Sigmoid colon (tissue), 7 donors: ENCODE data around the gene PDE5A. TPM values are rescaled to one million over a fixed set of nuclear protein-coding genes. Genes with fewer than 3 reads are reported as not detected.

ENCODE experiments used
- DNase-seq: peaks from one replicate; pipeline ENCODE4 v3.0.0-alpha.2; 2019
- H3K27ac ChIP-seq, 4 donors: fragments of 200-600 bp; sonication (generic); one replicate each; pipeline ENCODE4 v1.5.1; 2016 to 2019; ENCODE audit warnings: mild to moderate bottlenecking in 1 of 4
- H3K27me3 ChIP-seq, 3 donors: fragments of 200-600 bp; sonication (generic); one replicate each; pipeline ENCODE4 v1.5.1; 2019; ENCODE audit warnings: mild to moderate bottlenecking in 1 of 3
- H3K36me3 ChIP-seq, 4 donors: fragments of 200-600 bp; sonication (generic); one replicate each; pipeline ENCODE4 v1.5.1; 2016 to 2019
- H3K4me1 ChIP-seq, 4 donors: fragments of 200-600 bp; sonication (generic); one replicate each; pipeline ENCODE4 v1.5.1; 2017 to 2019
- H3K4me3 ChIP-seq, 4 donors: fragments of 200-600 bp; sonication (generic); one replicate each; pipeline ENCODE4 v1.5.1; 2017 to 2019; ENCODE audit warnings: mild to moderate bottlenecking in 2 of 4, moderate library complexity in 1 of 4
- H3K9me3 ChIP-seq, 4 donors: fragments of 200-600 bp in 3 of 4; sonication (generic) in 3 of 4; one replicate each; pipeline versions ENCODE4 v1.5.1 to v1.6.1; 2013 to 2019
- EP300 ChIP-seq, 4 donors: sonication (generic); formaldehyde crosslinking; IDR thresholded peaks; one replicate each; pipeline ENCODE4 v1.6.1; 2017; ENCODE audit warnings: antibody characterized with exemption in 4 of 4
- POLR2A ChIP-seq, 2 donors: fragments of 450-650 bp; IDR thresholded peaks; one replicate each; pipeline ENCODE4 v1.6.1; 2016; ENCODE audit warnings: antibody characterized with exemption in 2 of 2, mild to moderate bottlenecking in 2 of 2, moderate library complexity in 2 of 2
- POLR2AphosphoS5 ChIP-seq, 4 donors: sonication (generic); formaldehyde crosslinking; IDR thresholded peaks; one replicate each; pipeline ENCODE4 v1.6.1; 2017; ENCODE audit warnings: antibody characterized with exemption in 4 of 4
- WGBS, 2 donors: extraction: QIAGEN DNeasy Blood & Tissue Kit; methylation state at CpG; one replicate each; pipeline ENCODE4 v1.1.7; 2013; 5-methylcytosine and 5-hydroxymethylcytosine counted together
- intact Hi-C: fragments of 100-400 bp; cut with DNase I; formaldehyde crosslinking; loops from one replicate; pipeline ENCODE4 v1.15.1; 2023
- polyA plus RNA-seq, 3 donors: library from polyadenylated mRNA; stranded (reverse); fragments of 200-250 nt; gene quantifications; one replicate each; pipeline ENCODE4 v1.2.3, GENCODE V29; 2013
- total RNA-seq, 4 donors: library from RNA; depleted of rRNA; stranded (reverse); fragments of >200 nt; gene quantifications; one replicate each; pipeline ENCODE4 v1.1.0, GENCODE V29; 2016
- TF ChIP-seq, protein P1 (sequence below), 4 experiments: fragments of 450-650 bp in 3 of 4; fragments of 200-600 bp in 1 of 4; IDR thresholded peaks; one replicate each; pipeline ENCODE4 v1.5.1; 2016 to 2019; ENCODE audit warnings: antibody characterized with exemption in 4 of 4, mild to moderate bottlenecking in 3 of 4, moderate library complexity in 2 of 4
- donor health status: healthy with polysubstance abuse.
- donor health status: Bipolar disorder and iron deficiency.
- donor health status: healthy.

The PDE5A gene
- total and polyA plus RNA-seq, 7 donors = 5.5 to 209 (median 138) TPM

DNA sequence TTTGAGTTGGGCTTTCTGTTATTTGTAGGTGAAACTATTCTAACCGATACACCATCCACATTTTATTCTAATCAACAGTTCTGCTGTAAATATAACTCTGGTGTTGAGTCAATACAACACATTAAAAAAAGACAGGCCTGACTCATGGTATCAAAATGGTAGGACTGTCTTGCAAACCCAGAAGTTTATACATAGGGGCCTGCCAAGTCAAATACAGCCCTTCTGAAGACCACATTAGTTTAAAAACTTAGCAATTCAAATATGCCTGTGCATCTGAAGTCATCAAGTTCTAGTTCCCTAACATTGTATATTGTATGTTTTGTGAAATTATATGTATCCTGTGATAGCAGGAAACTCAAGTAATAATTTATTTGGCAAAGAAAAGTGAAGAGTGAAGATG lies 24.4 kb upstream of the PDE5A start:
- no peaks in the 10 kb centered on the region for H3K4me1 ChIP-seq
- no peak overlapping the region for H3K4me3 ChIP-seq
- H3K9me3 ChIP-seq = no peaks in the 10 kb centered on the region
- H3K27ac ChIP-seq = peak overlapping the region in 1 of 4 donors; percentile 3
- intact Hi-C loops = no loop called here
- no peaks in the 10 kb centered on the region for H3K36me3 ChIP-seq
- 90% methylated on average over 1 of the region's 1 CpG for WGBS, 2 donors
- no peaks in the 10 kb centered on the region for H3K27me3 ChIP-seq
- no peak for DNase-seq
- TF ChIP-seq EP300 (IDR thresholded peaks at IDR 0.05) (no peak), POLR2AphosphoS5 (IDR thresholded peaks at IDR 0.05) (no peak), POLR2A (IDR thresholded peaks at IDR 0.05) (no peak)
- TF ChIP-seq, protein P1, sequence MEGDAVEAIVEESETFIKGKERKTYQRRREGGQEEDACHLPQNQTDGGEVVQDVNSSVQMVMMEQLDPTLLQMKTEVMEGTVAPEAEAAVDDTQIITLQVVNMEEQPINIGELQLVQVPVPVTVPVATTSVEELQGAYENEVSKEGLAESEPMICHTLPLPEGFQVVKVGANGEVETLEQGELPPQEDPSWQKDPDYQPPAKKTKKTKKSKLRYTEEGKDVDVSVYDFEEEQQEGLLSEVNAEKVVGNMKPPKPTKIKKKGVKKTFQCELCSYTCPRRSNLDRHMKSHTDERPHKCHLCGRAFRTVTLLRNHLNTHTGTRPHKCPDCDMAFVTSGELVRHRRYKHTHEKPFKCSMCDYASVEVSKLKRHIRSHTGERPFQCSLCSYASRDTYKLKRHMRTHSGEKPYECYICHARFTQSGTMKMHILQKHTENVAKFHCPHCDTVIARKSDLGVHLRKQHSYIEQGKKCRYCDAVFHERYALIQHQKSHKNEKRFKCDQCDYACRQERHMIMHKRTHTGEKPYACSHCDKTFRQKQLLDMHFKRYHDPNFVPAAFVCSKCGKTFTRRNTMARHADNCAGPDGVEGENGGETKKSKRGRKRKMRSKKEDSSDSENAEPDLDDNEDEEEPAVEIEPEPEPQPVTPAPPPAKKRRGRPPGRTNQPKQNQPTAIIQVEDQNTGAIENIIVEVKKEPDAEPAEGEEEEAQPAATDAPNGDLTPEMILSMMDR (IDR thresholded peaks at IDR 0.05) = no peak

- TF ChIP-seq, protein P1 (IDR thresholded peaks at IDR 0.05) = no peak
- TF ChIP-seq EP300 (IDR thresholded peaks at IDR 0.05) (no peak), POLR2AphosphoS5 (IDR thresholded peaks at IDR 0.05) (no peak), POLR2A (IDR thresholded peaks at IDR 0.05) (no peak)
- 86 to 94% methylated on average over 2 of the region's 2 CpGs for WGBS, 2 donors
- Histone ChIP-seq H3K36me3 (no peaks in the 10 kb centered on the region), H3K4me3 (no peak overlapping the region), H3K27me3 (no peaks in the 10 kb centered on the region), H3K4me1 (peaks cover 0 to 18% (median 7%) of the 10 kb centered on the region in 4 donors), H3K9me3 (no peaks in the 10 kb centered on the region), H3K27ac (no peak overlapping the region)
- no peak for DNase-seq
- intact Hi-C loops = no loop called here
These were observed 19.8 kb upstream of the PDE5A start for GRCh38 chr4:119648398-119648797.

DNA sequence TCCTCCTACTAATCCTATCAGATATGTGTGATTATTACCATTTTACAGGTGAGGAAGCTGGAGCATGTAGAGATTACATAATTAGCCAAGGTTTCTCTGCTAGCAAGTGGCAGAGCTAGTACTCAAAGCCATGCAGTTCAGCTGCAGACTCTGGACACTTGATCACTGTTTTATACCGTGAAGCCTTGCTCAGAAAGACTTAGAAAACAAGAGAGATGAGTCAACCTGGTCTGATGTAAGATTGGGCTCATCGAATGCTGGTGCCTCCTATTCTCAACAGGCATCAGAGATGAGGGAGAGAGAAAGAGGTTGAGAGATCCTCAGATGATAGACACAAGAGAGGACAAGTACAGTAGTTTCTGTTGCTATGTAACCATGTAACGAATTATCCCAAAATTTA lies 19.0 kb upstream of the PDE5A start:
- H3K27ac ChIP-seq = peak overlapping the region in 2 of 4 donors; percentile 38 to 70
- no peaks in the 10 kb centered on the region for H3K9me3 ChIP-seq
- H3K36me3 ChIP-seq = no peaks in the 10 kb centered on the region
- intact Hi-C loops = no loop called here
- peaks cover 0 to 18% (median 7%) of the 10 kb centered on the region in 4 donors for H3K4me1 ChIP-seq
- no peak for DNase-seq
- WGBS, 2 donors = 82 to 86% methylated on average over 3 of the region's 3 CpGs
- TF ChIP-seq POLR2A (IDR thresholded peaks at IDR 0.05) (no peak), EP300 (IDR thresholded peaks at IDR 0.05) (no peak), POLR2AphosphoS5 (IDR thresholded peaks at IDR 0.05) (no peak)
- TF ChIP-seq, protein P1 (IDR thresholded peaks at IDR 0.05) = no peak
- H3K4me3 ChIP-seq = no peak overlapping the region
- H3K27me3 ChIP-seq = no peaks in the 10 kb centered on the region

DNA sequence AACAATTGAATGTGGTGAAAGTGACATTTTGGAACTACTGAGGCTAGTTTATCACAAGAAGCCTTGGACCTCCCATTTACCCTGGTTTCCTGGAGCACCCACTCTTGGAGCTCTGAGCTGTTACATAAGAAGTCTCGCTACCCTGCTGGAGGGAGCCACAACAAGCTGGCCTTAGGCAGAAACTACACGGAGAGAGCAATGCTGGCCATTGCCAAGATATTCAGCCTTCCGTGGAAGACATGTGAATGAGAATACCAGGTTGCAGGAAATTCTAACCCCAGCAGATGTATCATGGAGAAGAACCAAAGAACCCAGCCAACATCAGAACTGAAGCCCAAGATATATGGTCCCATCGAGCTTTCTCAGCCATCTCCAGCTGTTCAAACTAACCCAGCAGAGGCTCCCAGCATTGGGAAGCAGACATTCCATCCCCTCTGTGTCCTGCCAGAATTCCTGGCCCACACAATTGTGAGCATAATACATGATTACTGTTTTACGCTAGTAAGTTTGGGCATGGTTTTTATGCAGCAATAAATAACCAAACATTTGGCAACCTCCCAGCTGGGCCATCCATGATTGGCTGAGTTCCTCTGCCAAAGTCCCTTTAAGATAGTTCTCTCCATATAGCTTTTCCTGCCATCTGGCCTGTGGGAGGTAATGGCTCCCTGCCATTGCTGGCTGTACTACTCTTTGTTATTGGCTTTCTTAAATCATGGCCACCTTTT lies 17.9 kb upstream of the PDE5A start:
- Histone ChIP-seq H3K4me3 (no peak overlapping the region), H3K27ac (peak overlapping the region; percentile 23 to 70 (median 32)), H3K36me3 (no peaks in the 10 kb centered on the region), H3K4me1 (peaks cover 0 to 18% (median 7%) of the 10 kb centered on the region in 4 donors), H3K9me3 (no peaks in the 10 kb centered on the region), H3K27me3 (no peaks in the 10 kb centered on the region)
- WGBS, 2 donors = 58 to 69% methylated on average over 5 of the region's 5 CpGs
- DNase-seq = peak; percentile 76
- intact Hi-C loops = no loop called here
- TF ChIP-seq POLR2AphosphoS5 (IDR thresholded peaks at IDR 0.05) (peak in 2 of 4 donors; percentile 45 to 60), EP300 (IDR thresholded peaks at IDR 0.05) (no peak)

DNA sequence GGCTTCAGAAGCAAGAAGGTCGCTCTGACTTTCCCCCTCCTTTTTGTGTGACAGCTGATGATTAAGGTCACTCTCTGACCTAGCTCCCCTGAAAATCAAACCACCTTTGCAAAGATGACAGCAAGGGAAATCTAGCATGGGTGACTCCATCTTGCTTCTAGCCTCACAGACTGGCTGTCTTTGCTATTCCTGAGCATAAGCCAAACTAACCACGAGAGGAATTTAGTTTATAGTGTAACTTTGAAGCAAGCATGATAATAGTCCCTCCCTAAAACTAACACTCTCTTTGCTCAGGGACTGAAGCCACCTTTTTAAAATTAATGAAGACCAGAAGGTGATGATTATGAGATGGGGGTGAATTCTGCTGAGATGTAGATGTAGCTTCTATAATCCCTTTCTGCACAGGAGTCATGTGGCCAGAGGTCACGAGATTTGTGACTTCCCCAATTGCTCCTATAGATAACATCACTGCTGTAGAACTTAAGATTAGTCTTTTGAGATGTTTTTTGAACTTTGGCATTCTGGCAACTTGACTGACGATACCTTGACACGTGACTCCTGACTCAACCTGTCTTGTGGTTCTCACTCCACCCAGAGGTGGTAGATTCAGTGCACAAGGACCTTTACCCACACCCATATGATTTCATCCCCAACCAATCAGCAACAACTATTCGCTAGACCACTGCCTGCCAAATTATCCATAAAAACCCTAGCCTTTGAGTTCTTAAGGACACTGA lies 14.9 kb upstream of the PDE5A start:
- H3K4me3 ChIP-seq = no peak overlapping the region
- DNase-seq = no peak
- WGBS, 2 donors = 46 to 65% methylated on average over 6 of the region's 6 CpGs
- no peak for TF ChIP-seq POLR2AphosphoS5 (IDR thresholded peaks at IDR 0.05)
- no peak for TF ChIP-seq EP300 (IDR thresholded peaks at IDR 0.05)
- TF ChIP-seq POLR2A (IDR thresholded peaks at IDR 0.05) = no peak
- TF ChIP-seq, protein P1 (IDR thresholded peaks at IDR 0.05) = no peak
- H3K4me1 ChIP-seq = peaks cover 0 to 18% (median 7%) of the 10 kb centered on the region in 4 donors
- H3K36me3 ChIP-seq = no peaks in the 10 kb centered on the region
- H3K27ac ChIP-seq = no peak overlapping the region
- no peaks in the 10 kb centered on the region for H3K9me3 ChIP-seq
- intact Hi-C loops = no loop called here
- H3K27me3 ChIP-seq = no peaks in the 10 kb centered on the region
